ENCODE data around the gene MAGIX.

MAGIX gene

GRCh38 chrX:49153467-49153866, 9.1 kb upstream of the MAGIX start:
- no peak for FAIRE-seq
- no peak for TF ChIP-seq POLR2A (IDR thresholded peaks at IDR 0.05; ENCODE audit: low read depth, low read length)
- no peak for DNase-seq (ENCODE audit: insufficient read length, low spot score)

GRCh38 chrX:49155243-49155899, 7.2 kb upstream of the MAGIX start:
- FAIRE-seq (no peak), DNase-seq (ENCODE audit: insufficient read length, low spot score) (no peak)
- TF ChIP-seq POLR2A (IDR thresholded peaks at IDR 0.05; ENCODE audit: low read depth, low read length), result no peak

GRCh38 chrX:49155900-49156837, 6.4 kb upstream of the MAGIX start:
- no peak; the same call in none of the 2 replicates for TF ChIP-seq POLR2A (IDR thresholded peaks at IDR 0.05; ENCODE audit: low read depth, low read length)
- FAIRE-seq (no peak), DNase-seq (ENCODE audit: insufficient read length, low spot score) (no peak)

- FAIRE-seq, result no peak
- no peak for DNase-seq (ENCODE audit: insufficient read length, low spot score)
- no peak for TF ChIP-seq POLR2A (IDR thresholded peaks at IDR 0.05; ENCODE audit: low read depth, low read length)
These were observed 5.4 kb upstream of the MAGIX start for GRCh38 chrX:49157194-49157593.

- DNase-seq (ENCODE audit: insufficient read length, low spot score), result no peak
- TF ChIP-seq POLR2A (IDR thresholded peaks at IDR 0.05; ENCODE audit: low read depth, low read length), result no peak
- no peak for FAIRE-seq
These were observed 1.6 kb upstream of the MAGIX start for GRCh38 chrX:49160908-49161307.

- DNase-seq (ENCODE audit: insufficient read length, low spot score), result no peak
- FAIRE-seq, result no peak
- no peak for TF ChIP-seq POLR2A (IDR thresholded peaks at IDR 0.05; ENCODE audit: low read depth, low read length)
These were observed 926 bp upstream of the MAGIX start for GRCh38 chrX:49161632-49162031.

GRCh38 chrX:49163555-49164419, 1.2 kb downstream of the MAGIX start:
- peak; percentile 44 for TF ChIP-seq POLR2A (IDR thresholded peaks at IDR 0.05; ENCODE audit: low read depth, low read length)
- FAIRE-seq (no peak), DNase-seq (ENCODE audit: insufficient read length, low spot score) (peak; percentile 38)

GRCh38 chrX:49164589-49165360, 2.2 kb downstream of the MAGIX start:
- FAIRE-seq (no peak), DNase-seq (ENCODE audit: insufficient read length, low spot score) (no peak)
- no peak for TF ChIP-seq POLR2A (IDR thresholded peaks at IDR 0.05; ENCODE audit: low read depth, low read length)

GRCh38 chrX:49165901-49166881, 3.6 kb downstream of the MAGIX start:
- TF ChIP-seq POLR2A (IDR thresholded peaks at IDR 0.05; ENCODE audit: low read depth, low read length), result no peak
- DNase-seq (ENCODE audit: insufficient read length, low spot score) (no peak), FAIRE-seq (no peak)

- DNase-seq (ENCODE audit: insufficient read length, low spot score) (peak; percentile 42), FAIRE-seq (no peak)
- TF ChIP-seq POLR2A (IDR thresholded peaks at IDR 0.05; ENCODE audit: low read depth, low read length), result no peak
These were observed 4.6 kb downstream of the MAGIX start for GRCh38 chrX:49166914-49167739.

- TF ChIP-seq POLR2A (IDR thresholded peaks at IDR 0.05; ENCODE audit: low read depth, low read length), result no peak
- no peak for DNase-seq (ENCODE audit: insufficient read length, low spot score)
- no peak for FAIRE-seq
These were observed 5.2 kb downstream of the MAGIX start for GRCh38 chrX:49167740-49168108.

All from H54 (cell line).